Measurements from ENCODE around the gene TMEM87B. TPM values are rescaled to one million over a fixed set of nuclear protein-coding genes. Genes with fewer than 3 reads are reported as not detected.

TMEM87B gene
- total RNA-seq, 2 donors from 2014 or later: 14.8 to 15.3 TPM

DNA sequence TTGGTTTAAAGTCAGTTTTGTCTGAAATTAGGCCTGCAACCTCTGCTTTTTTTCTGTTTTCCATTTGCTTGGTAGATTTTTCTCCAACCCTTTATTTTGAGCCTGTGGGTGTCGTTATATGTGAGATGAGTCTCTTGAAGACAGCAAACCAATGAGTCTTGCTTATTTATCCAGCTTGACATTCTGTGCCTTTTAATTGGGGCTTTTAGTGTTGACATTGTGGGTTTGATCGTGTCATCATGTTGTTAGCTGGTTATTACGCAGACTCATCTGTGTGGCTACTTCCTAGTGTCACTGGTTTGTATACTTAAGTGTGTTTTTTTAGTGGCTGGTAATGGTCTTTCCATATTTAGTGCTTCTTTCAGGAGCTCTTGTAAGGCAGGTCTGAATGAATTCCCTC, 18.8 kb downstream of the TMEM87B start:
- Histone ChIP-seq H3K4me3 (no peak overlapping the region), H3K27ac (no peak overlapping the region), H3K36me3 (replicated peaks in 1 of 2; ENCODE audit: insufficient read depth in 1 of 2, low read depth in 2 of 2) (peaks cover 0 to 4% of the 10 kb centered on the region in 2 donors), H3K27me3 (no peaks in the 10 kb centered on the region), H3K9me3 (no peaks in the 10 kb centered on the region), H3K4me1 (no peaks in the 10 kb centered on the region)
- ATAC-seq: no peak
- intact Hi-C loops (cut with DNase I): no loop called here
- WGBS, 2 donors: 94 to 97% methylated on average over 3 of the region's 3 CpGs
- TF ChIP-seq CTCF (IDR thresholded peaks at IDR 0.05) (no peak), POLR2A (IDR thresholded peaks at IDR 0.05) (no peak)
- DNase-seq: no peak

DNA sequence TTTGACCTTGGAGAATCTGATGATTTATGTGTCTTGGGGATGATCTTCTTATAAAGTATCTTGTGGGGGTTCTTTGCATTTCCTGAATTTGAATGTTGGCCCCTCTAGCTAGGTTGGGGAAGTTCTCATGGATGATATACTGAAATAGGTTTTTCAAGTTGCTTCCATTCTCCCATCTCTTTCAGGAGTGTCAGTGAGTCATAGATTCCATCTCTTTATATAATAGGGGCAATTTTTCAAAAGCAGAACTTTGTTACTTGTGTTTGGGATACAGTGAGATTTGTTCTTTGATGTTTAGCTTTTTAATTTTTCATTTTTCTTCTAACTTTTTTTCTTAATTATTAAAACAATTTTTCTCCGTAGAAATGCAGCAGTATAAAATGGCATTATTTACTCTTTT, 19.4 kb downstream of the TMEM87B start:
- intact Hi-C loops (cut with DNase I): no loop called here
- Histone ChIP-seq H3K27ac (no peak overlapping the region), H3K36me3 (replicated peaks in 1 of 2; ENCODE audit: insufficient read depth in 1 of 2, low read depth in 2 of 2) (peaks cover 0 to 3% of the 10 kb centered on the region in 2 donors), H3K4me3 (no peak overlapping the region), H3K4me1 (no peaks in the 10 kb centered on the region), H3K9me3 (no peaks in the 10 kb centered on the region), H3K27me3 (no peaks in the 10 kb centered on the region)
- no peak for DNase-seq
- ATAC-seq: no peak
- 87 to 100% methylated on average over 1 of the region's 1 CpG for WGBS, 2 donors
- no peak for TF ChIP-seq CTCF (IDR thresholded peaks at IDR 0.05)
- no peak for TF ChIP-seq POLR2A (IDR thresholded peaks at IDR 0.05)

GRCh38 chr2:112075490-112076260, 20.6 kb downstream of the TMEM87B start:
- Histone ChIP-seq H3K9me3 (no peaks in the 10 kb centered on the region), H3K36me3 (replicated peaks in 1 of 2; ENCODE audit: insufficient read depth in 1 of 2, low read depth in 2 of 2) (peaks cover 0 to 1% of the 10 kb centered on the region in 2 donors), H3K4me1 (no peaks in the 10 kb centered on the region), H3K4me3 (no peak overlapping the region), H3K27me3 (no peaks in the 10 kb centered on the region), H3K27ac (no peak overlapping the region)
- no peak for DNase-seq
- TF ChIP-seq POLR2A (IDR thresholded peaks at IDR 0.05) (no peak), CTCF (IDR thresholded peaks at IDR 0.05) (no peak)
- no peak for ATAC-seq
- intact Hi-C loops (cut with DNase I): no loop called here
- WGBS, 2 donors: 70 to 74% methylated on average over 8 of the region's 8 CpGs

DNA sequence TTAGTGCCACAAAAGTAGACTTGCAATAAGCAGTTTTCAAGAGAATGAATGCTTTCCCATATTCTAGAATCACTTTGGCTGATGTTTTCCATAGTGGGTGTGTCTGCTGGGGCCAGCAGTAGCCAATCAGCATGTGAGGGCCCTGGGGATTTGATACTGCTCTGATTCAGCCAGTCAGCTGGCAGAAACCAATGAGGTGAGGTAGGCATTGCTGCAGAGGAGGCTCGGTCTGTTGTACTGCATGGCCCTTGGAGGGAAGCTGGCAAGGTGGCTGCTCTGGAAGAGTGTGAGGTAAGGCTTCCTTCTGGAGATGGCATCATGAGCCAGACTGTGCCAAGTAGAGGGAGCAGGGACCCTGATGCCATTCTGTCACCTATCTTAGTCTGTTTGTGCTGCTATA, 22.7 kb downstream of the TMEM87B start:
- peaks cover 0 to 11% of the 10 kb centered on the region in 2 donors for H3K36me3 ChIP-seq (replicated peaks in 1 of 2; ENCODE audit: insufficient read depth in 1 of 2, low read depth in 2 of 2)
- DNase-seq (no peak), ATAC-seq (no peak)
- WGBS, 2 donors: 92 to 100% methylated on average over 1 of the region's 1 CpG
- no peaks in the 10 kb centered on the region for H3K9me3 ChIP-seq
- TF ChIP-seq POLR2A (IDR thresholded peaks at IDR 0.05) (no peak), CTCF (IDR thresholded peaks at IDR 0.05) (no peak)
- no peaks in the 10 kb centered on the region for H3K27me3 ChIP-seq
- no peaks in the 10 kb centered on the region for H3K4me1 ChIP-seq
- intact Hi-C loops (cut with DNase I): no loop called here
- no peak overlapping the region for H3K27ac ChIP-seq
- no peak overlapping the region for H3K4me3 ChIP-seq

- intact Hi-C loops (cut with DNase I): no loop called here
- Histone ChIP-seq H3K9me3 (no peaks in the 10 kb centered on the region), H3K4me3 (no peak overlapping the region), H3K36me3 (replicated peaks in 1 of 2; ENCODE audit: insufficient read depth in 1 of 2, low read depth in 2 of 2) (peaks cover 3 to 14% of the 10 kb centered on the region in 2 donors), H3K27me3 (no peaks in the 10 kb centered on the region), H3K4me1 (no peaks in the 10 kb centered on the region), H3K27ac (no peak overlapping the region)
- DNase-seq: no peak
- no peak for ATAC-seq
- TF ChIP-seq CTCF (IDR thresholded peaks at IDR 0.05): no peak
- no peak for TF ChIP-seq POLR2A (IDR thresholded peaks at IDR 0.05)
- 78 to 88% methylated on average over 1 of the region's 1 CpG for WGBS, 2 donors
Measured at GRCh38 chr2:112081262-112081661, 26.2 kb downstream of the TMEM87B start.
